Stimulated activated CD8-positive, alpha-beta memory T cell treated with anti-CD3 and anti-CD28 coated beads, Interleukin-15, amount 100 ng/mL, for 1 hour (primary cell): Measurements from ENCODE around the gene PALLD.

Experiments
- DNase-seq: peaks from one replicate; pipeline ENCODE4 v3.0.0-alpha.2; 2020; ENCODE audit warnings: low read depth

Gene PALLD

DNA sequence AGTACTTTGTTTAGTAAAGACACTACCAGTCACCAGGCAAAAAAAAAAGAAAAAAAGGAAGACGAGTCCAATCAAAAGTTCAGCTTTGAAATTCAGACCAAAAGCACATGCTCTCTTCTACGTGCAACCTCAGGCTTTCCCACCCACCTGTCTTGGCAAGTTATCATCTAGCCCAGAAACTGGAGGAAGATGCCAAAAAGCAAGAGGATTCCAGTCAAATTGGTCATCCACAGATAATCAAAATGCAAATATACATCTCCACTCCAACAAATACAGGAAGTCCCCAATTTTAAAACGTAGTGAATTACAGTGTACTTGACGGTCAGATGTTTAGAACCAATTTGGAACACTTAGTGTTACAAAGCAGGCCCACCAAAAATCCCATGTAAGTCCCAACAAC is 96.5 kb downstream of the PALLD start:
- DNase-seq: no peak

GRCh38 chr4:168594121-168594520 is 97.3 kb downstream of the PALLD start:
- DNase-seq: no peak

GRCh38 chr4:168598191-168598590 is 101.3 kb downstream of the PALLD start:
- no peak for DNase-seq

- DNase-seq: no peak
Measured at GRCh38 chr4:168600796-168601583, 104.1 kb downstream of the PALLD start.

DNA sequence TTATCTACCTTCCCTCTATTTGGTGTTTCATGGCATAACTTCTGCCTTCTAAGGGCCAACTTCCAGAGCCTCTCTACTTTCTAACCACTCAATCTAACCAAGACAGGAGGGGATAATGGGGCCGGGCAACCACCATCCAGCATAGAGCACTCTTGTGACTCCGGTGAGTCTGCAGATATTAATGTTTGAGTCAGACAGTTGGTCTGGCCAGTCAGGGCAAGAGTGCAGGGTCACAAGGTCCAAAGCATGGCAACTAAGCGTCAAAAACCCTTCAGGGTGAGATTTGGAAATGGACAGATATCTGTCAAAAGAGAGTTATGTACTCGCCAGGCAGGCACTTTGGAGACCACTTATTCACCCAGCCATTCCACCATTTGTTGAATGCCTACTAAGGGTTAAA is 105.0 kb downstream of the PALLD start:
- DNase-seq: no peak

- no peak for DNase-seq
Measured at GRCh38 chr4:168604496-168605373, 107.9 kb downstream of the PALLD start.

GRCh38 chr4:168605411-168605810 is 108.6 kb downstream of the PALLD start:
- DNase-seq: no peak

- DNase-seq: no peak
Measured at GRCh38 chr4:168607215-168607614, 110.4 kb downstream of the PALLD start.

DNA sequence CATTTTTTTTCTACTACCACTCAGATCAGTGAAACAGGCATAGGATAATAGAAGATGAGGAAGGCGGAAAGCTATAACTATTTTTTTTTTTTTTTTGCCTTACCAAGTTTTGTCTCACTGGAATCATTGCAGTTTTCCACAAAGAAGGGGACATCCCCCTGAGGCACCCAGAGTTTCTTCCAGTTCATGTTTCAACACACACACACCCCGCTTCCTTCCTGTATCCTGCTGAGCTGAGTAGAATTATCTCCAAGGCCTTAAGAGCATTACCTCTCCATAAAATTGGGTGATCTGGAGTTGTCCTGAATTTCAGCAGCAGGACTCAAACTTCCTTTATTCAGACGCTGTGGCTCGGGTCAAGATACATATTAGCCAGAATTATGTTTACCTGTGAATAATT is 111.9 kb downstream of the PALLD start:
- no peak for DNase-seq

DNA sequence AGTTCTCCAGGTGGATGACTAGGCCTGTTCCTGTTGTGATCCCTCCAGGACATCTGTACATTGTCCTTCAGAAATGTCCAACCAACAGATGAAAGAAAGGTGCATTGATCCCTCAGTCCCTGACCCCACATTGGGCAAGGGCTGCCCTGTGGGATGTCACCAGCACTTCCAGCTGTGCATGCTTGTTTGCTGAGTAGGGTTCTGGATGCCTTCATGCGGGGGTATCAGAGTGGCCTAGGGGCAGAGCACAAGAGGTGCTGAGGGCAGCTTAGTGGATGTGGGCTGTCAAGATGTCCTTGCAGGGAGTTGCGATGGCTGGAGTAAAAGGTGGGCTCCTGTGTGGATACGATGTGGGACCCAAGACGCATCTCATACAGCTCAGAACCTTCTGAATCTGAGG is 112.5 kb downstream of the PALLD start:
- DNase-seq: no peak

GRCh38 chr4:168610911-168611530 is 114.2 kb downstream of the PALLD start:
- DNase-seq: no peak

DNA sequence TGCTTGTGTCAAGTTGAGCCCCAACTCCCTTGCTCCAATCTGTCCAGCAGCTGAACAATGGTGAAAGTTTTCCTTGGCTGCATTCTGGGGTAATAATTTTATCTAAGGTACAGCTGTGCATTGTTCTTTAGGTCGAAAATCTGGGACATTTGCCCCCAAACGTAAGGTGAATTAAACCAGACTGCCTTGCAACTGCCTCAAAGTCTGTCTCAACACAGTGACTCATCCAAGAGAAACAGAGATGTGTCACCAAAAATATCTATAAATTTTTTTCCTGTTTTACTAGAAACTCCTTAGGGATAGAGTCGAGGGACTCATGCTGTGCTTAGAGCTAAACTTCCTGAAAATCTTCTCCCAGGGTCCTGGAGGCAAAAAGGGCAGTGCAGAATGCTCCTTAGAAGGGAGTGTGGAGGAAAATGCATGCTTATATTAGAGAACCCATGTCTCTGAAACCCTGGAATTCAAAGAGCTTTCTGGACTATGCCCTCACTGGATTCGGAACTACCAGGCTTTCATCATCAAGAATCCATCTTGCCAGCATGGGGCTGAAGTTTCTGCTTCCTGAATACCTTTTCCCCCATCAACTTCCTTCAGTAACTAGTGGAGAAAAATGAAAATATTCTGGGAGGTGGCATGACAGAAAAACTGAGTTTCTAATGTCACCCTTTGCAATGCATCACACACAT is 115.7 kb downstream of the PALLD start:
- DNase-seq: no peak

DNA sequence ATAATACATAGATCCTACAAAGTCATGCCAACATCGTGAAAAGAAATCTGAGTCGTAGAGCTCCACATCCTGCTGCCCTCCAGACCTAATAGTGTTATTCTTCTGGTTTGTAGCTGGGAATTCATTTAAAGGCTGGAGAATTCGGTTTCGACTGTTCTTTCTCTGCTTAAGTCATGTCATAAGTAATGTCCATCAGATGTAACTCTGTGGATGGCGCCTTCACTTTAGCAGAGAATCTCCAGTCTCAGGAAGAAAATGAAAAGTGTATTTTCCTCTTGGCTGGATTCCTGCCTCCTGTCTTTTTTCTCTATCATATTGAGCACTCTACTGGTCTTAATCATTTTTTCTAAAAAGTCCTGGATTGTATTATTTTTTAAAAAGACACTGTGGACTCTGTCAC is 117.0 kb downstream of the PALLD start:
- no peak for DNase-seq

GRCh38 chr4:168614281-168615057 is 117.6 kb downstream of the PALLD start:
- DNase-seq: no peak

- DNase-seq: no peak
Measured at GRCh38 chr4:168615294-168616065, 118.6 kb downstream of the PALLD start.

DNA sequence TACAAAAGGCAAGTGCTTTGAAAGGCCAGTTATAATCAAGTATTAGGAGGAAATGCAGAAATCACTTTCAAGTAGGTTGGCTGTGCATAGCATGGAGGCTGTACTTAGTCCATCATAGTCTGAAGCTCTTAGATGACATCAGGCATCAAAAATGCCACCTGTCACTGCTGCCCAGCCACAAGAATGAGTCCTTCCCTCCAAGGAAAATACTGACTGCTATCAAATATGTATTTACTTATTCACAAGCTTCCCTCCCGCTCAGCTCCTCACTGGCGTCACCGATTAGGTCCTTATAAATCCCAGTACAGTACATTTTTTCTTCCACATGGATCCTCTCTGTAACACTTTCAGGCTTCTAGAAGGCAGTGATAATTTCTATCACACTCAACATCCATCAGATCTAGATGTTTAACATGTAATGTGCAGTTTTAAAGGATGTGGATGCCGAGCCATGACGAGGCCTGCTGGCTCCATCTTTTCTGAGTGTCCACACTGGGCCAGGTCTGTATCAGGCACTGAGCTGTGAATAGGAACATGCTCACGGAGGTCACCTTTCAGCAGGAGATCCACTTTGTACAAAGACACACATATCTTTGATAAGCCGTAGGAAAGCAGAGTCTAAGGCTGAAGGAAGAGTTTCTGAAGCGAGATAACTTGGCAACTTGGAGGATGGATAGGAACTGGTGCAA is 121.9 kb downstream of the PALLD start:
- no peak for DNase-seq

DNA sequence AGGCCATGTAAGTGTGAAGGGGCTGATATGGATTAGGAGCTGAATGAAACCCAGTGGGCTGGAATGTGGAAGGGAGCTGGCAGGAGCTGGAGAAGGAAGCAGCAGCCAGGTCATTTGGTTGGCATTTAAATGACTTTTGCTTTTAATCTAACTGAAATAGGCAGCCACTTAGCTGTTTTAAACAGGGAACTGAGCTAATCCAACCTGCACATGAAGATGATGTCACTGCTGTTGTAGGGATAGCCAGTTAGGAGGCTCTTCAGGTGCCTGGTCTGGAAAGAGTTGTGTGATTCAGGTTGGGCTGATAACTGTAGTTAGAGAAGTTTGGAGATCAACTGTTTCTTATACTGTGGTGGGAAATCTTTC is 122.4 kb downstream of the PALLD start:
- DNase-seq: no peak

- DNase-seq: no peak
Measured at GRCh38 chr4:168621806-168622589, 125.1 kb downstream of the PALLD start.

DNA sequence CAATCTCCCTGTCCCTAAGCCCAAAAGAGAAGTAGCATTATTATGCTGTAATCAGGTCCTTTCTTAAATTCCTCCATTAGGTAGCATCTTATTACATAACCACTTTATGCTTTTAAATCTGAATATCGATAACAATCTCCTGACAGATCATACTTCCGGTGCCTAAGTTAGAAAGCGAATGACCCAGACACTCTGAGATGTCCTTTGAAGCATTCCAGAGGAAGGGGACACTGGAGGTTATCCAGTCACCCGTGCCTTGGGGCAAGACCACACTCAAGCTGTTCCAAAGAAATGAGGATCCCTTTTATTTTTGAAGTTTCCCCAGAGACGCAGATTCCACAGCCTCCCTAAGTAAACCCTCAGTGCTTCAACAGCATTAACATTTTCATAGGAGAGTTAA is 125.7 kb downstream of the PALLD start:
- no peak for DNase-seq
